Measurements from ENCODE around the gene IGSF23.

DNA sequence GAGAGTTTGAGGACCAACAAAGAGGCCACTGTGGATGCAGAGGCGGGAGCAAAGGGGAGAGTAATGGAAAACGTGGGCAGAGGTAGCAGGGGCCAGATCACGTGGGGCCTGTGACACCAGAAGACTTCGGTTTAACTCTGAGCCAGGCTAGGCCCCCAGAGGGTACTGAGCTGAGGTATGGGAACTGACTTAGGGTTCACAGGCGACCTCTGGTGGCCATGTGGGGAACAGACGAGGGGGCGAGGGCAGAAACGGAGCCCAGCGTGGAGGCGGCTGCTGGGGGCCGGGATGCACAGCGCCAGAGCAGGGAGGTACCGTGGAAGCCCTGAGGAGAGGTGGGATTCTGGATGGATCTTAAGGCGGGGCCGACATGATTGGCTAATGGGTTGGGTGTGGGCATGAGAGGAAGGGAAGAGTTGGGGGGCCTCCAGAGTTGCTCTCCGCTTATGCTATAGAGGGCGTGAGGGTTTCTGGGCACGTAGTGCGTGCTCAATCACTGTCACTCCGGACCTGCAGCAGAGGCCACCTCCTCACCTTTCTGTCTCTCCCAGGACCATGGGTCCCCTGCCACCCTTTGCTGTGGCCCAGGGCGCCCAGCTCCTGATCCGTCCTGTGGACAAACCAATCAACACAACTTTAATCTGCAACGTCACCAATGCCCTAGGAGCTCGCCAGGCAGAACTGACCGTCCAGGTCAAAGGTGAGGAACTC, 44.0 kb downstream of the IGSF23 start:
- TF ChIP-seq, protein P1, sequence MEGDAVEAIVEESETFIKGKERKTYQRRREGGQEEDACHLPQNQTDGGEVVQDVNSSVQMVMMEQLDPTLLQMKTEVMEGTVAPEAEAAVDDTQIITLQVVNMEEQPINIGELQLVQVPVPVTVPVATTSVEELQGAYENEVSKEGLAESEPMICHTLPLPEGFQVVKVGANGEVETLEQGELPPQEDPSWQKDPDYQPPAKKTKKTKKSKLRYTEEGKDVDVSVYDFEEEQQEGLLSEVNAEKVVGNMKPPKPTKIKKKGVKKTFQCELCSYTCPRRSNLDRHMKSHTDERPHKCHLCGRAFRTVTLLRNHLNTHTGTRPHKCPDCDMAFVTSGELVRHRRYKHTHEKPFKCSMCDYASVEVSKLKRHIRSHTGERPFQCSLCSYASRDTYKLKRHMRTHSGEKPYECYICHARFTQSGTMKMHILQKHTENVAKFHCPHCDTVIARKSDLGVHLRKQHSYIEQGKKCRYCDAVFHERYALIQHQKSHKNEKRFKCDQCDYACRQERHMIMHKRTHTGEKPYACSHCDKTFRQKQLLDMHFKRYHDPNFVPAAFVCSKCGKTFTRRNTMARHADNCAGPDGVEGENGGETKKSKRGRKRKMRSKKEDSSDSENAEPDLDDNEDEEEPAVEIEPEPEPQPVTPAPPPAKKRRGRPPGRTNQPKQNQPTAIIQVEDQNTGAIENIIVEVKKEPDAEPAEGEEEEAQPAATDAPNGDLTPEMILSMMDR (IDR thresholded peaks at IDR 0.05) = peak; percentile 82 to 93 (median 91)
- TF ChIP-seq EP300 (IDR thresholded peaks at IDR 0.05; ENCODE audit: low read depth) = no peak
- TF ChIP-seq POLR2A (IDR thresholded peaks at IDR 0.05) = no peak

All from transverse colon (tissue), 3 donors.